PC-9 (cell line): ENCODE data around the gene UBE2R2. TPM values are rescaled to one million over a fixed set of nuclear protein-coding genes. Genes with fewer than 3 reads are reported as not detected.

Experiments
- BruUV-seq: library from RNA; stranded (reverse); fragments of 400-500 nt; replicated peaks from 2 replicates; lab custom pipeline; 2021; lab: Mats Ljungman, UMichigan
- CTCF ChIA-PET: fragments of 300-600 bp; sonication (Branson Sonifier 250); formaldehyde crosslinking; loops from one replicate; lab custom pipeline; 2022; ENCODE audit warnings: antibody characterized with exemption; lab: Charles Lee
- POLR2A ChIA-PET: fragments of 300-600 bp; sonication (Branson Sonifier 250); formaldehyde crosslinking; loops from one replicate; lab custom pipeline; 2022; ENCODE audit warnings: antibody characterized with exemption; ENCODE audit not compliant: unreplicated experiment; lab: Charles Lee
- DNase-seq, 2 experiments: peaks; one replicate each; pipeline versions ENCODE4 v3.0.0 to v3.0.0-alpha.2; 2015 to 2022; ENCODE audit warnings: mixed read lengths in 1 of 2
- H2AFZ ChIP-seq: fragments of 200-600 bp; sonication (generic); 2 replicates; pipeline ENCODE4 v1.8.1; 2017; ENCODE audit warnings: antibody characterized with exemption
- H3F3A ChIP-seq: fragments of 200-600 bp; sonication (generic); 2 replicates; pipeline ENCODE4 v1.8.1; 2017; ENCODE audit warnings: antibody characterized with exemption, mild to moderate bottlenecking, low read depth; ENCODE audit not compliant: insufficient read depth
- H3K27ac ChIP-seq: fragments of 200-600 bp; sonication (generic); 2 replicates; pipeline ENCODE4 v1.6.1; 2016; ENCODE audit warnings: mixed run types
- H3K27me3 ChIP-seq: fragments of 200-600 bp; sonication (generic); 2 replicates; pipeline ENCODE4 v1.6.1; 2016; ENCODE audit warnings: low read depth, mixed run types; ENCODE audit not compliant: insufficient read depth
- H3K36me3 ChIP-seq: fragments of 200-600 bp; sonication (generic); 2 replicates; pipeline ENCODE4 v1.6.1; 2016; ENCODE audit warnings: low read depth, mixed run types
- H3K4me1 ChIP-seq: fragments of 200-600 bp; sonication (generic); replicated peaks from 2 replicates; pipeline ENCODE4 v1.6.1; 2016; ENCODE audit warnings: mixed run types; ENCODE audit not compliant: insufficient read depth
- H3K4me2 ChIP-seq: fragments of 200-600 bp; sonication (generic); 2 replicates; pipeline ENCODE4 v1.6.1; 2017; ENCODE audit warnings: mixed run types
- H3K4me3 ChIP-seq: fragments of 200-600 bp; sonication (generic); 2 replicates; pipeline ENCODE4 v1.6.1; 2016; ENCODE audit warnings: mixed run types
- H3K79me2 ChIP-seq: fragments of 200-600 bp; sonication (generic); 2 replicates; pipeline ENCODE4 v1.6.1; 2017; ENCODE audit warnings: low read depth, mixed run types
- H3K9me2 ChIP-seq: fragments of 200-600 bp; sonication (generic); 2 replicates; pipeline ENCODE4 v1.8.1; 2017; ENCODE audit warnings: mild to moderate bottlenecking; ENCODE audit not compliant: insufficient read depth
- H3K9me3 ChIP-seq: fragments of 200-600 bp; sonication (generic); 2 replicates; pipeline ENCODE4 v1.8.1; 2016; ENCODE audit warnings: low read depth; ENCODE audit not compliant: insufficient read depth
- H4K20me1 ChIP-seq: fragments of 200-600 bp; sonication (generic); 2 replicates; pipeline ENCODE4 v1.8.1; 2017; ENCODE audit not compliant: insufficient read depth
- EZH2 ChIP-seq: fragments of 200-600 bp; sonication (generic); IDR thresholded peaks from 2 replicates; pipeline ENCODE4 v1.8.0; 2017; ENCODE audit warnings: antibody characterized with exemption, low read depth
- intact Hi-C: fragments of 100-400 bp; cut with micrococcal nuclease; formaldehyde crosslinking; loops from one replicate; pipeline ENCODE4 v1.10.0; 2022; ENCODE audit not compliant: unreplicated experiment
- total RNA-seq: library from RNA; stranded (reverse); gene quantifications from 2 replicates; pipeline ENCODE4 v1.2.3, GENCODE V29; 2021
- TF ChIP-seq, protein P1 (sequence below): fragments of 200-600 bp; sonication (generic); conservative IDR thresholded peaks from 2 replicates; pipeline ENCODE4 v1.6.1; 2017; ENCODE audit warnings: mixed run types, antibody characterized with exemption, mild to moderate bottlenecking, moderate library complexity

Gene UBE2R2
- total RNA-seq, 1 experiment from 2014 or later = 38.9 TPM

DNA sequence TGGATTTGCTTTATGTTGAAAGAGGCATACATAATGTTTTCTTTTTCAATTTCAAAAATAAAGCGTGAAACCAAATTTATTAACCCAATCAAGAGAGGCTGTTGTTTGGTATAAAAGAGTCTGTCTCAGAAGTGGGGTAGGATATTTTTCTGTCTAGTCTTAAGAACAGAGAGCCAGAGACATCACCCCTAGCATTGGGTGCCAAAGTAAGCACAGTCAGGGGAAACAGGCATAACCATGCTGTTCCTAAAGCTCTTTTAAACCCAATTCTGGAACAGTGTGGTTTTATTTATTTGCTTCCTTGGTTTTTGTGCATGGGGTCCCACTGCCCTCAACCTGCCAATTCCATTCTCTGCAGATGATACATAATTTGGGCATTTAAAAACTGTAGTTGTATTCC lies 88.2 kb downstream of the UBE2R2 start:
- H3K36me3 ChIP-seq = no peaks in the 10 kb centered on the region
- no peak overlapping the region for H2AFZ ChIP-seq
- no peaks in the 10 kb centered on the region for H3K9me2 ChIP-seq
- no peak overlapping the region for H3K27ac ChIP-seq
- no peak overlapping the region for H3K4me3 ChIP-seq
- H3K9me3 ChIP-seq = no peaks in the 10 kb centered on the region
- no peak for DNase-seq
- TF ChIP-seq, protein P1, sequence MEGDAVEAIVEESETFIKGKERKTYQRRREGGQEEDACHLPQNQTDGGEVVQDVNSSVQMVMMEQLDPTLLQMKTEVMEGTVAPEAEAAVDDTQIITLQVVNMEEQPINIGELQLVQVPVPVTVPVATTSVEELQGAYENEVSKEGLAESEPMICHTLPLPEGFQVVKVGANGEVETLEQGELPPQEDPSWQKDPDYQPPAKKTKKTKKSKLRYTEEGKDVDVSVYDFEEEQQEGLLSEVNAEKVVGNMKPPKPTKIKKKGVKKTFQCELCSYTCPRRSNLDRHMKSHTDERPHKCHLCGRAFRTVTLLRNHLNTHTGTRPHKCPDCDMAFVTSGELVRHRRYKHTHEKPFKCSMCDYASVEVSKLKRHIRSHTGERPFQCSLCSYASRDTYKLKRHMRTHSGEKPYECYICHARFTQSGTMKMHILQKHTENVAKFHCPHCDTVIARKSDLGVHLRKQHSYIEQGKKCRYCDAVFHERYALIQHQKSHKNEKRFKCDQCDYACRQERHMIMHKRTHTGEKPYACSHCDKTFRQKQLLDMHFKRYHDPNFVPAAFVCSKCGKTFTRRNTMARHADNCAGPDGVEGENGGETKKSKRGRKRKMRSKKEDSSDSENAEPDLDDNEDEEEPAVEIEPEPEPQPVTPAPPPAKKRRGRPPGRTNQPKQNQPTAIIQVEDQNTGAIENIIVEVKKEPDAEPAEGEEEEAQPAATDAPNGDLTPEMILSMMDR = no peak
- TF ChIP-seq EZH2 = no peak
- ChIA-PET CTCF (no interaction called here), POLR2A (no interaction called here)
- no TSS peak for BruUV-seq
- intact Hi-C loops = no loop called here
- peaks cover 27% of the 10 kb centered on the region for H3K79me2 ChIP-seq
- no peaks in the 10 kb centered on the region for H3K27me3 ChIP-seq
- no peak overlapping the region for H3K4me2 ChIP-seq
- H3K4me1 ChIP-seq = no peaks in the 10 kb centered on the region
- peaks cover 16% of the 10 kb centered on the region for H4K20me1 ChIP-seq
- peaks cover 10% of the 10 kb centered on the region; the same call in 1 of the 2 replicates for H3F3A ChIP-seq

DNA sequence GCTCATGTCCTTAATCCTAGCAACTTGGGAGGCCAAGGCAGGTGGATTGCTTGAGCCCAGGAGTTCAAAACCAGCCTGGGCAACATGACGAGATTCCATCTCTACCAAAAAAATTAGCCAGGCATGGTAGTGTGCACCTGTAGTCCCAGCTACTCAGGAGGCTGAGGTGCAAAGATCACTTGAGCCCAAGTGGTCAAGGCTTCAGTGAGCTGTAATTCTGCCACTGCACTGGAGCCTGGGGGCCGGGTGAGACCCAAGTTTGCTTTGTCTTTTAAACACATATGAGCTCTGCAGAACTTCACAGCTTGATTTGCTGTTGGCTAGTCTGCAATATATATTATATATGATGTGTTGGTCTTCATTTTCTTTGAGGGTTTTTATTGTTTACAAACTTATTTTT lies 89.8 kb downstream of the UBE2R2 start:
- Histone ChIP-seq H3K27me3 (no peaks in the 10 kb centered on the region), H3K79me2 (peaks cover 23% of the 10 kb centered on the region), H3K9me2 (no peaks in the 10 kb centered on the region), H3K4me2 (no peak overlapping the region), H2AFZ (no peak overlapping the region), H3K9me3 (no peaks in the 10 kb centered on the region), H3K27ac (no peak overlapping the region), H3F3A (peaks cover 11% of the 10 kb centered on the region; the same call in 1 of the 2 replicates), H4K20me1 (peaks cover 16% of the 10 kb centered on the region), H3K4me1 (no peaks in the 10 kb centered on the region), H3K4me3 (no peak overlapping the region), H3K36me3 (no peaks in the 10 kb centered on the region)
- intact Hi-C loops = no loop called here
- CTCF ChIA-PET = no interaction called here
- DNase-seq = no peak
- POLR2A ChIA-PET = no interaction called here
- no peak for TF ChIP-seq EZH2
- TF ChIP-seq, protein P1 = no peak
- BruUV-seq = no TSS peak

DNA sequence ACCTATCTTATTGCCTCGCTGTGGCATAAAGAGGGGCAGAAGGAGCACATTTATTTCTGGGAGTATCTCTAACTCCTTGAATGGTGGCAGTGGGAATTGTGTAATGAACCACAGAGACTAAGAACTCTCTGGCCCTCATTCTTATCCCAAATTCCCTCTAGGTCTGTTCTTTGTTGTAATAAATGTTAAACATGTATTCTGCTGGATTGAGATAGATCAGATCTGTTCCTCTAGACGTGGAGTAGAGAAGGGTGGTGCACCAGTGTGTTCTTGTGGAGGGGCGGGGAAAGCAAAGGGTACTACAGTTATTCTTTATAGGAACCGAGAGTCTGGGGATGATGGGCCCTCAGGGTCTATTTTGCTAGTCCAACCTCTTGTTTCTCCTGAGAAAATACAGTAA lies 90.4 kb downstream of the UBE2R2 start:
- DNase-seq = no peak
- Histone ChIP-seq H3K27ac (no peak overlapping the region), H3K79me2 (peaks cover 23% of the 10 kb centered on the region), H2AFZ (no peak overlapping the region), H3K27me3 (no peaks in the 10 kb centered on the region), H3F3A (peaks cover 15% of the 10 kb centered on the region; the same call in 1 of the 2 replicates), H3K4me1 (no peaks in the 10 kb centered on the region), H4K20me1 (peaks cover 16% of the 10 kb centered on the region), H3K9me3 (no peaks in the 10 kb centered on the region), H3K4me3 (no peak overlapping the region), H3K4me2 (no peak overlapping the region), H3K36me3 (no peaks in the 10 kb centered on the region), H3K9me2 (no peaks in the 10 kb centered on the region)
- TF ChIP-seq, protein P1 = no peak
- TF ChIP-seq EZH2 = no peak
- ChIA-PET POLR2A (no interaction called here), CTCF (no interaction called here)
- intact Hi-C loops = no loop called here
- no TSS peak for BruUV-seq
